Heart left ventricle (tissue), 11 donors: ENCODE data around the gene KANSL1. TPM values are rescaled to one million over a fixed set of nuclear protein-coding genes. Genes with fewer than 3 reads are reported as not detected.

ENCODE experiments used
- polyA plus RNA-seq, 2 donors: library from polyadenylated mRNA; stranded (reverse); fragments of 200-250 nt; gene quantifications; one replicate each; pipeline ENCODE4 v1.2.3, GENCODE V29; 2013
- total RNA-seq, 9 donors: library from RNA; depleted of rRNA in 2 of 9; stranded (reverse); fragments of >200 nt in 2 of 9; fragmentation: NEBNext Ultra II Directional in 3 of 9; extraction: Animal tissue kit (Norgen Biotek cat#: 25700) in 3 of 9; gene quantifications; one replicate each; pipeline versions ENCODE4 v1.1.0 to v1.2.4, GENCODE V29; 2016 to 2023
- donor health status: ischemic (EF 13 %, LVEDD 7.1; RV severe dilation, severe dysfunction).
- donor health status: healthy with polysubstance abuse.
- donor health status: DM: no; HTN: yes; CAD: no.
- donor health status: DM: no; HTN: no; CAD: no.
- donor health status: ischemic (EF 25% LVEDD 5.7; RV mildly dilated, moderate dysfunction).
- donor health status: healthy.
- donor health status: DM: yes; HTN: yes; CAD: no.
- donor health status: PGD.
- donor health status: nonischemic (EF 23%, LVEDD 6.1; RV moderate dilation, normal function).

The KANSL1 gene
- total and polyA plus RNA-seq, 11 donors, result 13.7 to 57.2 (median 28.9) TPM

Other genes starting within 250 kb of the KANSL1 start
- gene STH, start 194.2 kb downstream of the KANSL1 start, total RNA-seq, result under 1 TPM in 1 of 9 donors, not detected in 8; 0.56 TPM
- gene STH, start 194.2 kb downstream of the KANSL1 start, polyA plus RNA-seq, result 1 to 10 TPM in 1 of 2 donors, not detected in 1; 1.6 TPM
- 1 to 10 TPM in 4 of 9 donors, under 1 TPM in 5; 0.14 to 2.0 (median 0.82) TPM for gene LRRC37A, start 101.7 kb upstream of the KANSL1 start, total RNA-seq
- gene LRRC37A, start 101.7 kb upstream of the KANSL1 start, polyA plus RNA-seq, result 1 to 10 TPM in 1 of 2 donors, under 1 TPM in 1; 0.37 to 1.2 TPM
- gene ARL17B, start 168.3 kb upstream of the KANSL1 start, total RNA-seq, result 10 to 100 TPM in 5 of 9 donors, 1 to 10 TPM in 4; 7.8 to 17.3 (median 10.8) TPM
- gene ARL17B, start 168.3 kb upstream of the KANSL1 start, polyA plus RNA-seq, result 1 to 10 TPM; 5.7 to 8.3 TPM